HS-5 (cell line): Measurements from ENCODE around the gene RPS2.
A peak's percentile ranks its signal among the peaks of the same experiment; 100 is the strongest.

Experiments
- DNase-seq: peaks from one replicate; pipeline ENCODE4 v3.0.0-alpha.2; 2012; ENCODE audit warnings: low read depth

The RPS2 gene

GRCh38 chr16:1998852-1999801 is 34.5 kb upstream of the RPS2 start:
- DNase-seq: no peak

GRCh38 chr16:1998360-1998835 is 33.8 kb upstream of the RPS2 start:
- no peak for DNase-seq

- DNase-seq: no peak
Observed at GRCh38 chr16:1997494-1998359, 33.1 kb upstream of the RPS2 start.

- DNase-seq: no peak
Observed at GRCh38 chr16:1993731-1994131, 29.1 kb upstream of the RPS2 start.

- no peak for DNase-seq
Observed at GRCh38 chr16:1992704-1993317, 28.2 kb upstream of the RPS2 start.

GRCh38 chr16:1991948-1992703 is 27.5 kb upstream of the RPS2 start:
- DNase-seq: no peak

- no peak for DNase-seq
Observed at GRCh38 chr16:1991588-1991947, 26.9 kb upstream of the RPS2 start.

GRCh38 chr16:1991135-1991551 is 26.5 kb upstream of the RPS2 start:
- DNase-seq: no peak

GRCh38 chr16:1990351-1991134 is 25.9 kb upstream of the RPS2 start:
- DNase-seq: no peak

GRCh38 chr16:1990101-1990350 is 25.4 kb upstream of the RPS2 start:
- no peak for DNase-seq

GRCh38 chr16:1989209-1990100 is 24.8 kb upstream of the RPS2 start, which contains the start of gene SYNGR3:
Gene SYNGR3 (plus strand): TSS chr16:1989970. CDS start chr16:1990103, 133 bp downstream.
- DNase-seq: no peak

- no peak for DNase-seq
Observed at GRCh38 chr16:1987198-1987597, 22.6 kb upstream of the RPS2 start.

- no peak for DNase-seq
Observed at GRCh38 chr16:1985466-1986150, 21.0 kb upstream of the RPS2 start.

- no peak for DNase-seq
Observed at GRCh38 chr16:1984347-1985225, 20.0 kb upstream of the RPS2 start.

GRCh38 chr16:1983544-1984346 is 19.1 kb upstream of the RPS2 start, which contains the start of gene GFER:
Gene GFER (plus strand): TSS chr16:1984193. CDS start chr16:1984219, 26 bp downstream.
- DNase-seq: peak; percentile 38

- DNase-seq: no peak
Observed at GRCh38 chr16:1982991-1983543, 18.4 kb upstream of the RPS2 start.

GRCh38 chr16:1982013-1982433 is 17.4 kb upstream of the RPS2 start:
- no peak for DNase-seq
